Stimulated activated CD8-positive, alpha-beta memory T cell treated with anti-CD3 and anti-CD28 coated beads, Interleukin-4, amount 100 ng/mL, for 4 hours (primary cell): ENCODE data around the gene LANCL3.
"Not testable (repeated sequence)": the region's sequence is repeated elsewhere in the genome, so short reads cannot be mapped to it uniquely, and the experiment has no call there.

Source experiments
- DNase-seq, 2 donors: peaks; one replicate each; pipeline ENCODE4 v3.0.0-alpha.2; 2020; ENCODE audit warnings: low read depth in 2 of 2, low spot score in 1 of 2

The LANCL3 gene

GRCh38 chrX:37571426-37572107 is at the start of gene LANCL3:
Gene LANCL3, plus strand, starts transcription at chrX:37571661. Its CDS starts 210 bp downstream, at chrX:37571871.
- peak in 1 of 2 donors; percentile 8 for DNase-seq

- not testable (repeated sequence) for DNase-seq
Measured at GRCh38 chrX:37523673-37524072, 47.8 kb upstream of the LANCL3 start.

DNA sequence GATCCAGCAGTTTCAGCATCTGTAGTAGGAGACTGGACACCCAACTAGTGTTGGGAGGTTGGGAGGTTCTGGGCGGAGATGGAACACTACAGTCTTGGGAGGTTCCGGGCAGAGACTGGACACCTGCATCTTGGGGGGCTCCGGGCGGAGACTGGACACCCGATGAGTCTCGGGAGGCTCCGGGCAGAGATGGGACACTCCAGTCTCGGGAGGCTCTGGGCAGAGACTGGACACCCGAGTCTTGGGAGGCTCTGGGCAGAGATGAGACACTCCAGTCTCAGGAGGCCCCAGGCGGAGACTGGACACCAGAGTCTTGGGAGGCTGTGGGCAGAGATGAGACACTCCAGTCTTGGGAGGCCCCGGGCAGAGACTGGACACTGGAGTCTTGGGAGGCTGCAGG is 29.5 kb upstream of the LANCL3 start:
- no peak for DNase-seq

- DNase-seq: no peak
Measured at GRCh38 chrX:37542791-37543190, 28.7 kb upstream of the LANCL3 start.

GRCh38 chrX:37543324-37543723 is 28.1 kb upstream of the LANCL3 start:
- no peak for DNase-seq

GRCh38 chrX:37544531-37544930 is 26.9 kb upstream of the LANCL3 start:
- DNase-seq: not testable (repeated sequence)

DNA sequence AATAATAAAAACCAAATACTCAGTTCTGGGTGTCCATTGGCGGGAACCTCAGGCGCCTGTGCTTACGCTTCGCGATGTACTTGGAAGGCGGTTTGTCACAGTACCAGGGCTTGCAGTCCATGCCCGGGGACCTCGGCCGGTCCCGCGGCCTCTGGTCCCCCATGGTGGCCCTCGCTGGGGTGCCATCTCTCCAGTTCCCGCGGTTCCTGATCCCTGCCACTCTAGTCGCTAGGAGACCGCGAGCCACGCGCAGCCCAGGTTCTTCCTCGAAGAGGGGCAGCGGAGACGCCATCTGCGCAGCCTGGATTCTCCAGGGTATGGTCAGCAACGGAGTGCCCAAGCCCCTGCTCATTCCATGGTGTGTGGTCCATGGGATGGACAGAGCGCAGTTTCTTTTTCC is 26.4 kb upstream of the LANCL3 start:
- DNase-seq: no peak

DNA sequence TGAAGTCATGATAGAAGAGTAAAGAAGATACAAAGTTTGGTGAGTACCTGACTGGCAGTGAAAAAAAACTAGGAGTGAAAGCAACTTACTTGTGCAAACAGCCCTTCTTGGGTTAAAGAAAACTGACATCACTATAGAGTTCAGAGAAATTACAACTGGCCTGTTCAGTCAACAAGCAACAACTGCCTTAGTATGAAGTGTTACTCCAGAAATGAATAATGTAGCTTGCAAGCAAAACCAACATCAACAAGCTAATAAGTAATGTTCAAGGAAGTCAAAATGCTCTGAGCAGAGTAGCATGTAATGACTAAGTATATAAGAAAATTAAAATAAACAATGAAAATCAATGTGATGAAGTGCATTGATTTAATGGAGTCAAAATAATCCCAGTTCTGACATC is 21.8 kb upstream of the LANCL3 start:
- not testable (repeated sequence) for DNase-seq

DNA sequence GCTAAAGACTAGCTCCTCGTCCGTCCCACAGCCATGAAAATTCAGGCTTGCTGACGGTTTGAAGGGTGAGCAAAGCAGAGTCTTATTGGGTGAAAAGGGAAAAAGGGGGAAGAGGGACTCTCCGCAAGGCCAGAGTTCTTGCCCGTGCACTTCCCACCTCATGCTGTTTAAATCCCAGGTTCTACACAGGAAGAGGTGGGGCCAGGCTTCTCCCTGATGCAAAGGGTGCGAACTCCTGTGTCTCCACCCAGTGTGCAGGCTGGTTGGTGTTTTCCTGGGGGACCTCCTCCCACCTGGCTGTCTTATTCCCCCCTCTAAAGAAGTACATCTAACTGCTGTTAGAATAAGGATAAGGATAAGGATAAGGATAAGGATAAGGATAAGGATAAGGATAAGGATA is 18.0 kb upstream of the LANCL3 start:
- no peak for DNase-seq

- not testable (repeated sequence) for DNase-seq
Measured at GRCh38 chrX:37565254-37565653, 6.2 kb upstream of the LANCL3 start.

GRCh38 chrX:37570349-37570748 is 1.1 kb upstream of the LANCL3 start:
- not testable (repeated sequence) for DNase-seq

- DNase-seq: not testable (repeated sequence)
Measured at GRCh38 chrX:37572108-37572587, 687 bp downstream of the LANCL3 start.

DNA sequence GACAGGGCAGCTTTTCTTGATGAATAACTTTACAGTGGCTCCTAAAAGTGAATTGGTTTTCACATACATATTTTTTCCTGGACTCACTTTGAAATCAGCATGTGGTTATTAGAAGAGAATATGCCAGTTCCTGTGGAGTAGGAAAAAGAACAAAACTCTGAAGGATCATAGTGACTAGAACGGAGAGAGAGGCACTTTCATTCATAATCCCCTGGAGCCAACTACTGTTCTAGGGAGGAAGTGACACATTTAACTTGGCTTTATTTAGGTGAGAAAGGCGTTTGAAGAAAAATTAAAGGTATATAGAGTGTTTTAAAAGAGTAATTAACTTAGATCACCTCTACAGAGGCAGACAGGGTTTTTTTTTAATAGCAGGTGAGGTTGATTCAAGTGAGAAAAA is 1.7 kb downstream of the LANCL3 start:
- not testable (repeated sequence) for DNase-seq

DNA sequence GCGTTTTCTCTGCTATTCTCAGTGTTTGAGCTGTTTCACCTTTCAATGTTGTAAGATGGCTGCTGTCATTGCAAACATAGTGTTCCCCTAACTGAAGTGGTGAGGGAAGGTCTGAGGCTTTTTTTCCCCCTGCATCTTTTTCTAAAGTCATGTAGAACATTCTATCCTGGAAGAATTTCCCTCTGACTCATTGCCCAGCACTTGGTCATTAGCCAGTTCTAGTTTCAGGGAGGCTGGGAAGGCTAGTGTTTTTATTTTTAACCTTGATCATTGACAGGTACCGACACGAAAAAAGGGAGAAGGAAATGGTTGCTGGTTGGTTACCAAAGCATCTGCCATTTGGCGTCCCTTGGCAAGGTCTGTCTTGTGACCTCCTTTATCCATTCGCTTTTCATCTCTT is 6.6 kb downstream of the LANCL3 start:
- DNase-seq: no peak

DNA sequence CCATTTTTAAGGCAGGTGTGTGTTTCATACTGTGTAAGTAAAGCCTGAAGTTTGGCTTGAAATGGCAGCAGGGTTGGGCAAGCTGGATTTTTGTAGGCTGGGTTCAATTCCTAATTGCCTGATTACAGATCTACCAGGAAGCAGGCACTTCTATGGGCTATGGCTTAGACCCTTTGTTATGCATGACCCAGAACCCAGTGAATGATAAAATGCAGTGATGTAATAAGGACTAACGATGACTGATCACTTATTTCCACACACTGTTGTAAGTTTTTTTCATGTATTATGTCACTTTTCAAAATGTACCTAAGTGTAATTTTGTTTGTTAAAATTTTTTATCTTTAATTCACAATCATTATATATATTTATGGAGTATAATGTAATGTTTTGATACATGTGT is 8.6 kb downstream of the LANCL3 start:
- DNase-seq: no peak

GRCh38 chrX:37587337-37587736 is 15.9 kb downstream of the LANCL3 start:
- not testable (repeated sequence) for DNase-seq

- no peak for DNase-seq
Measured at GRCh38 chrX:37590047-37590446, 18.6 kb downstream of the LANCL3 start.

- DNase-seq: no peak
Measured at GRCh38 chrX:37594755-37595382, 23.4 kb downstream of the LANCL3 start.

DNA sequence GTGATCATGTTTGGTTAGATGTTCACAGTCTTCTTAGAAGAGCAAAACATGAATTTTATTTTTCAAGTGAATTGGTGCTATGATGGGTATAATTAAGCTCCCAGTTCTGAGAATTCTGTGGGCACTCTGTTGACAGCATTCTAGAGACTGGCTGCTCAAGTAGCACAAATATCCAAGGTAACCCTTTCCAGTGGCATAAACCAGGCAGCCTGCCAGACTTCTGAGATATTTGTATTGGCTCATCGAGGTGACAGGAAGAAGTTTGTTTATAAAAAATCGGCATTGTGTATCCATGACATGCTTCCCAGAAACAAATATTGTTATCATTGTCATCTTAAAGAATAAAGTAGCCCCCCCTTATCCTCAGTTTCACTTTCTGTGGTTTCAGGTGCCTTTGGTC is 28.3 kb downstream of the LANCL3 start:
- DNase-seq: no peak

- no peak for DNase-seq
Measured at GRCh38 chrX:37603938-37604409, 32.5 kb downstream of the LANCL3 start.

GRCh38 chrX:37607243-37607642 is 35.8 kb downstream of the LANCL3 start:
- DNase-seq: no peak

DNA sequence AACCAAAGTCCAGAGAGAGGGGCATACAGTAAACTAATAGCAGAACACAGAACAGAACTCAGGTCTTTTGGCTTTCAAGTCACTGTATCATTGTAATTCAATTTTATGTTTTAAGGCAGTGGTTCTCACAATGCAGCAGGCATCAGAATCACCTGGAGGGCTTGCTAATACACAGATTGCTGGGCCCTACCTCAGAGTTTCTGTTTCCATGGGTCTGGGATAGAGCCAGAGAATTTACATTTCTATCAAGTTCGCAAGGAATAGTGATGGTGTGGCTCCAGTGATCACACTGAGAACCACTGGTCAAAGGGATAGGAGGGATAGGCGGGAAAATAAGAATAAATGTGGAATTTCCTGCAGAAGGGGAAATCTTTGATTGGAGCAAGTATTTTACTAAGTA is 36.7 kb downstream of the LANCL3 start:
- no peak for DNase-seq

DNA sequence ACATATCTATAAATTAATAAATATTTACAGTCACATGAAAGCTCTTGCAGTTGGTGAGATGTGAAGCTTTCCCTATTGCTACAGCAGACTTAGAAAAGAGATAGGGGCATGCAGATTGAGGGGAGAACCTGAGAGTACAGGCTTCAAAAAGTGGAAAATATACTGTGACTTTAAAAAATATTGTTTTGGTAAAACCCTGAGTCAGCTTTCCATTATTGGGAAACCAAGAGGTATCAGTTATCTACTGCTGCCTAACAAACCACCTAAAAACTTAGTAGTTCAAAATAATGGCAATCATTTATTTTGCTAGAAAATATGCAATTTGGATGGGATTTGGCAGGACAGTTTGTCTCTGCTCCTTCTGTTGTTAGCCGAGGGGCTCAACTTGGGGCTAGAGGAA is 38.3 kb downstream of the LANCL3 start:
- no peak for DNase-seq
